ENCODE measurements around the gene SPTLC2. TPM values are rescaled to one million over a fixed set of nuclear protein-coding genes. Genes with fewer than 3 reads are reported as not detected.

The SPTLC2 gene
- total RNA-seq, 4 donors from 2014 or later: 23.5 to 73.6 (median 52.3) TPM

GRCh38 chr14:77612011-77612620 lies 4.3 kb downstream of the SPTLC2 start:
- no peak for DNase-seq (ENCODE audit: low spot score)
- no peak for TF ChIP-seq CTCF (IDR thresholded peaks at IDR 0.05)
- ATAC-seq (ENCODE audit: low FRiP score): no peak

- ATAC-seq (ENCODE audit: low FRiP score) (no peak), DNase-seq (ENCODE audit: low spot score) (no peak)
- no peak for TF ChIP-seq CTCF (IDR thresholded peaks at IDR 0.05)
These were observed 5.9 kb downstream of the SPTLC2 start for GRCh38 chr14:77610553-77610952.

GRCh38 chr14:77609922-77610321 lies 6.5 kb downstream of the SPTLC2 start:
- ATAC-seq (ENCODE audit: low FRiP score): no peak
- no peak for TF ChIP-seq CTCF (IDR thresholded peaks at IDR 0.05)
- no peak for DNase-seq (ENCODE audit: low spot score)

- TF ChIP-seq CTCF (IDR thresholded peaks at IDR 0.05): no peak
- ATAC-seq (ENCODE audit: low FRiP score) (no peak), DNase-seq (ENCODE audit: low spot score) (no peak)
These were observed 8.6 kb downstream of the SPTLC2 start for GRCh38 chr14:77607741-77608302.

- ATAC-seq (ENCODE audit: low FRiP score): no peak
- DNase-seq (ENCODE audit: low spot score): no peak
- no peak for TF ChIP-seq CTCF (IDR thresholded peaks at IDR 0.05)
These were observed 11.0 kb downstream of the SPTLC2 start for GRCh38 chr14:77605392-77605972.

- TF ChIP-seq CTCF (IDR thresholded peaks at IDR 0.05): no peak
- ATAC-seq (ENCODE audit: low FRiP score) (no peak), DNase-seq (ENCODE audit: low spot score) (no peak)
These were observed 12.7 kb downstream of the SPTLC2 start for GRCh38 chr14:77603654-77604255.

All from omental fat pad (tissue), 4 donors.